ENCODE measurements around the gene LMBRD1.

Gene LMBRD1

DNA sequence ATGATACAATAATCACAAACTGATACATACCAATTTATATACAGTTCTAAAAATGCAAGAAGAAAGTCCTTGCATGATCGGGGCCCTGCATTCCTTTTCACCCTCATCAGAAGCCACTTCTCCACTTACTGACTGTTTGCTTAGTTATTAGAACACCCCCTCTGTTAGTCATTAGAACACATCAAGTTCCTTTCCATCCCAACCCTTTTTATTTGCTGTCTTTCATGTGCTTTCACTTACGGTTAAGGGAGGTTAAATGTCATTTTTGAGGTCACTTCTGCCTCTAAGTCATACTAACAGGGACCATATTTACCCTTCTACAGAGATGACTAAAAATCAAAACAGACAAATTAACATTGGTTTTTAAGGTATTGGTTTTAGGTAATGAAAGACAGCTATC lies 149.1 kb downstream of the LMBRD1 start:
- Histone ChIP-seq H3K27me3 (ENCODE audit: insufficient read depth, low read length, poor library complexity) (no peaks in the 10 kb centered on the region), H3K4me2 (ENCODE audit: insufficient read depth, low read length) (no peak overlapping the region), H3K36me3 (ENCODE audit: insufficient read depth, low read length) (no peaks in the 10 kb centered on the region), H3K27ac (ENCODE audit: low read length) (no peak overlapping the region), H3K79me2 (ENCODE audit: insufficient read depth, low read length) (no peaks in the 10 kb centered on the region), H2AFZ (ENCODE audit: low read depth, low read length) (no peak overlapping the region), H3K4me3 (ENCODE audit: low read depth in 1 of 2, low read length in 2 of 2) (no peak overlapping the region), H3K9ac (ENCODE audit: low read depth, low read length) (no peak overlapping the region), H4K20me1 (ENCODE audit: insufficient read depth, low read length) (no peaks in the 10 kb centered on the region), H3K4me1 (ENCODE audit: insufficient read depth, low read length) (no peaks in the 10 kb centered on the region), H3K9me3 (ENCODE audit: insufficient read depth, low read length, severe bottlenecking) (no peaks in the 10 kb centered on the region)
- DNase-seq, result no peak
- no peak for TF ChIP-seq CTCF (IDR thresholded peaks at IDR 0.05; ENCODE audit: borderline replicate concordance, extremely low read depth, low read length, poor library complexity, severe bottlenecking)
- no peak for TF ChIP-seq EZH2 (IDR thresholded peaks at IDR 0.05; ENCODE audit: borderline replicate concordance, low read depth, low read length, severe bottlenecking)
- no peak for ATAC-seq (ENCODE audit: insufficient read depth, low read depth)

DNA sequence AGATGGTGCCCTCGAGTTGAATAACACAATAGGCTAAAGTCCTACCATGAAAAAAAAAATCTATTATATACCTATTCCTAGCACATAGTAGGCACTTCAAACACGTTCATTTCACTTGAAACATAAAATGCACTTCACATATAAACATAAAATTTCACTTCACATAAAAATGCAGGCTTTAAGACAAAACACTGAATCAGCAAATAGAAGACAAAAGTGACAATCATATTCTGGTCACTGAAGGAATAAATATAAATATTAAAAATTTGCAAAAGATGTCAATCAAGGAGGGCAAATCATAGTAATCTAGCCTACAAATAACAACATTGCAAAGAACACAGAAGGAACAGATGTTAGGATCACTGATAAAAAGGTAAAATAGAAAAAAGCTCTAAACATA lies 153.1 kb downstream of the LMBRD1 start:
- no peaks in the 10 kb centered on the region for H4K20me1 ChIP-seq (ENCODE audit: insufficient read depth, low read length)
- H3K27ac ChIP-seq (ENCODE audit: low read length), result no peak overlapping the region
- no peaks in the 10 kb centered on the region for H3K79me2 ChIP-seq (ENCODE audit: insufficient read depth, low read length)
- no peaks in the 10 kb centered on the region for H3K4me1 ChIP-seq (ENCODE audit: insufficient read depth, low read length)
- H3K27me3 ChIP-seq (ENCODE audit: insufficient read depth, low read length, poor library complexity), result no peaks in the 10 kb centered on the region
- TF ChIP-seq CTCF (IDR thresholded peaks at IDR 0.05; ENCODE audit: borderline replicate concordance, extremely low read depth, low read length, poor library complexity, severe bottlenecking), result no peak
- no peak for TF ChIP-seq EZH2 (IDR thresholded peaks at IDR 0.05; ENCODE audit: borderline replicate concordance, low read depth, low read length, severe bottlenecking)
- H3K4me2 ChIP-seq (ENCODE audit: insufficient read depth, low read length), result no peak overlapping the region
- DNase-seq (no peak), ATAC-seq (ENCODE audit: insufficient read depth, low read depth) (no peak)
- H3K4me3 ChIP-seq (ENCODE audit: low read depth in 1 of 2, low read length in 2 of 2), result no peak overlapping the region
- no peak overlapping the region for H2AFZ ChIP-seq (ENCODE audit: low read depth, low read length)
- H3K9ac ChIP-seq (ENCODE audit: low read depth, low read length), result no peak overlapping the region
- no peaks in the 10 kb centered on the region for H3K9me3 ChIP-seq (ENCODE audit: insufficient read depth, low read length, severe bottlenecking)
- H3K36me3 ChIP-seq (ENCODE audit: insufficient read depth, low read length), result no peaks in the 10 kb centered on the region

DNA sequence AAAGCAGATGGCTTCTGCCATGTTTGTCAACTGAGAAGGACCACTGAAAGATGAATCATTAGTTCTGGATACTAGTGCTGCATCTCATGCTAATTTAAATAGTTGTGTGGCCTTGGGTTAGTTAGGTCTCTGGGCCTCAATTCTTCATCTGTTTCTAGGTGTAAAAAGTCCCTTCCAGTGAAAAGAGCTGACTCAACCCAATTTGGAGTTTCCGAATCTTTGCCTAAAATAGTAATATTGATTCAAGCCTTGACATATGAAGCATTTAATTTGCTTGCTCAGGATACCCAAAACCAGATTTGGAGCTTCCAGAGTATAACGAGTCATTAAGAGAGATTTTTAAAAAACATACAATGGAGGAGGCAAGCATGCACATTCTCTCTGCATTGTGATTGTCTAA lies 163.9 kb downstream of the LMBRD1 start:
- no peaks in the 10 kb centered on the region for H3K79me2 ChIP-seq (ENCODE audit: insufficient read depth, low read length)
- H3K36me3 ChIP-seq (ENCODE audit: insufficient read depth, low read length), result no peaks in the 10 kb centered on the region
- DNase-seq (no peak), ATAC-seq (ENCODE audit: insufficient read depth, low read depth) (no peak)
- no peaks in the 10 kb centered on the region for H3K9me3 ChIP-seq (ENCODE audit: insufficient read depth, low read length, severe bottlenecking)
- H3K27me3 ChIP-seq (ENCODE audit: insufficient read depth, low read length, poor library complexity), result no peaks in the 10 kb centered on the region
- H2AFZ ChIP-seq (ENCODE audit: low read depth, low read length), result no peak overlapping the region
- no peak overlapping the region for H3K4me2 ChIP-seq (ENCODE audit: insufficient read depth, low read length)
- no peak overlapping the region for H3K9ac ChIP-seq (ENCODE audit: low read depth, low read length)
- H3K27ac ChIP-seq (ENCODE audit: low read length), result no peak overlapping the region
- no peak overlapping the region for H3K4me3 ChIP-seq (ENCODE audit: low read depth in 1 of 2, low read length in 2 of 2)
- no peaks in the 10 kb centered on the region for H3K4me1 ChIP-seq (ENCODE audit: insufficient read depth, low read length)
- no peaks in the 10 kb centered on the region for H4K20me1 ChIP-seq (ENCODE audit: insufficient read depth, low read length)
- TF ChIP-seq EZH2 (IDR thresholded peaks at IDR 0.05; ENCODE audit: borderline replicate concordance, low read depth, low read length, severe bottlenecking), result no peak
- no peak for TF ChIP-seq CTCF (IDR thresholded peaks at IDR 0.05; ENCODE audit: borderline replicate concordance, extremely low read depth, low read length, poor library complexity, severe bottlenecking)
